ENCODE measurements around the gene PRTG. TPM values are rescaled to one million over a fixed set of nuclear protein-coding genes. Genes with fewer than 3 reads are reported as not detected.
"Not testable (repeated sequence)": the region's sequence is repeated elsewhere in the genome, so short reads cannot be mapped to it uniquely, and the experiment has no call there.

Gene PRTG, protein sequence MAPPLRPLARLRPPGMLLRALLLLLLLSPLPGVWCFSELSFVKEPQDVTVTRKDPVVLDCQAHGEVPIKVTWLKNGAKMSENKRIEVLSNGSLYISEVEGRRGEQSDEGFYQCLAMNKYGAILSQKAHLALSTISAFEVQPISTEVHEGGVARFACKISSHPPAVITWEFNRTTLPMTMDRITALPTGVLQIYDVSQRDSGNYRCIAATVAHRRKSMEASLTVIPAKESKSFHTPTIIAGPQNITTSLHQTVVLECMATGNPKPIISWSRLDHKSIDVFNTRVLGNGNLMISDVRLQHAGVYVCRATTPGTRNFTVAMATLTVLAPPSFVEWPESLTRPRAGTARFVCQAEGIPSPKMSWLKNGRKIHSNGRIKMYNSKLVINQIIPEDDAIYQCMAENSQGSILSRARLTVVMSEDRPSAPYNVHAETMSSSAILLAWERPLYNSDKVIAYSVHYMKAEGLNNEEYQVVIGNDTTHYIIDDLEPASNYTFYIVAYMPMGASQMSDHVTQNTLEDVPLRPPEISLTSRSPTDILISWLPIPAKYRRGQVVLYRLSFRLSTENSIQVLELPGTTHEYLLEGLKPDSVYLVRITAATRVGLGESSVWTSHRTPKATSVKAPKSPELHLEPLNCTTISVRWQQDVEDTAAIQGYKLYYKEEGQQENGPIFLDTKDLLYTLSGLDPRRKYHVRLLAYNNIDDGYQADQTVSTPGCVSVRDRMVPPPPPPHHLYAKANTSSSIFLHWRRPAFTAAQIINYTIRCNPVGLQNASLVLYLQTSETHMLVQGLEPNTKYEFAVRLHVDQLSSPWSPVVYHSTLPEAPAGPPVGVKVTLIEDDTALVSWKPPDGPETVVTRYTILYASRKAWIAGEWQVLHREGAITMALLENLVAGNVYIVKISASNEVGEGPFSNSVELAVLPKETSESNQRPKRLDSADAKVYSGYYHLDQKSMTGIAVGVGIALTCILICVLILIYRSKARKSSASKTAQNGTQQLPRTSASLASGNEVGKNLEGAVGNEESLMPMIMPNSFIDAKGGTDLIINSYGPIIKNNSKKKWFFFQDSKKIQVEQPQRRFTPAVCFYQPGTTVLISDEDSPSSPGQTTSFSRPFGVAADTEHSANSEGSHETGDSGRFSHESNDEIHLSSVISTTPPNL
- 43.5 and 50.3 TPM in 2 replicates for total RNA-seq (2014; rRNA removed; shearing (Covaris generic))

DNA sequence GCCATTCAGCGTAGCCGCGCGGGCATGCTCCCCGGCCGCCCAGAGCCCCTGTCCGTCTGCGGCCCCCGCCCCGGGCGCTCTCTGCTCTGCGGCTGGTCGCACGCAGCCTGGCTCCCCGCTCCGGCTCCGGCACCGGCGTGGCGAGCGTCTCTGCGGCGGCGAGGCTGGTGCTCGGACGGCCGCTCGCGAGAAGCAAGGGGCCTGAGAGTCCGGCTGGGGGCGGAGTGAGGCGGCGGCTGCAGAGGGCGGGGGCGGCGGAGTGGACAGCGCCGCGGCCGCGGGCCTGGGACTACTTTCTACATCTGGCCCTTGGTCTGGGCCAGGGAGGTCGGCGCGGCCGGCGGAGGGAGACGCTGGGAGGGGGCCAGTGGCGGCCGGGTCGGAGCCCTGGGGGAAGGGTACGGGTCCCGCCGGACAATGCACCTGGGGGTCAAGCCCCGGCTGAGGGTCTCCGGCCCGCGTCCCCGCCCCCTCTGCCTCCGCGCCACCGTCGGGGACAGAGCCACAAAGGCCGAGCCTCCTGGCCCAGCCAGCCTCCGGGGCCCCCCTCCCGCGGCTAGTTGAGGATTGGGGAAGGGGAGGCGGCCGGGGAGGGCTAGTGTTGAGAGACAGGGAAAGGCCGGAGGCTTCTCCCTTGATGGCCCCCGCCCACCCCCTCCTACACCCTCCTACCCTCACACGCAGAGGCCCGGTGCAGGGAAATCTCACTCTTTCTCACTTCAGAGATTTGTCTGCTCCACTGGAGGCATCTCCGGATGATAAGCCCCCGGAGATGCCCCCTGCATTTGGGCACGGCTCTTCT lies at the start of gene PRTG:
PRTG (minus strand) TSS at position 226 of the 802 bp plus-strand sequence; CDS start at position 5, 221 bp downstream.
- Histone ChIP-seq H3K4me1 (peaks cover 15% of the 10 kb centered on the region), H3K27me3 (no peaks in the 10 kb centered on the region), H3K9me3 (replicated peaks) (no peaks in the 10 kb centered on the region), H3K27ac (peak within 1 kb of the TSS; percentile 94), H3K36me3 (peaks cover 15% of the 10 kb centered on the region), H3K4me3 (peak within 1 kb of the TSS; percentile 90)
- peak; percentile 86 to 88 for DNase-seq

DNA sequence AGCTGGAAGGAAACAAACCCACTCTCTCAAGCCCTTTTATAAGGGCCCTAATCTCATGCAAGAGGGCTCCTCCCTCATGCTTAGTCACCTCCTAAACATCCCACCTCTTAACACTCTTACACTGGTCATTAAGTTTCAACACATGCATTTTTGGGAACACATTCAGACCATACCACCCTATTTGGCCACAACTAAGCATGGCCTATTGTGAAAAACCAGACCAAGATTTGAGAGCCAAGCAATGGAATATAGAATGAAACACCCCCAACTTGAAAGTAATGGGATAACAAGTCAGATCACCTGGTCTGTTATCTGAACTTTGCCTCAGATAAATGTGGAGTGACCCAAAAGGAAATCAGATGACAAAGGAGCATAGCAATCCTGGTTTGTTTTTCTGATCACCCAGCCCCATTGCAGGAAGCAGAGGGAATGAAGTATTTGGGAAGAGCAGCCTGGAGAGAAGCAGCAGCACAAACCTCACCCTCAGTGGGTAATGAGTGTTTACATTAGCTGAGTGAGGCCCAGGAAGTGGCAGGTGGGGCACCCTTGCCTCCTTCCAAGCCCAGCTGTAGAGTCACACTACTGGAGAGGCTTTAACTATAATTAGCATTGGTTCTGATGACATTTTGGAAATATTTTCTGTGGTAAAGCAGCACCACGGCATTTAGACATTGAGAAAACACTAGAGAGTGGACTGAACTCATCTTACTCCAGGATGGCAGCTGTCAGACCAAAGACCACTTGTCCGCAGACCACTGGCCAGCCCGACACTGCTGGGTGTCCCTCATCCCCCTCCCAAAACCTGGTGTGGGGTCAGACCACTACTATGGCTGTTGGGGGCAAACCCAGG lies 48.8 kb upstream of the PRTG start:
- Histone ChIP-seq H3K4me3 (no peak overlapping the region), H3K27ac (peak overlapping the region; percentile 79), H3K4me1 (peaks cover 32% of the 10 kb centered on the region), H3K36me3 (no peaks in the 10 kb centered on the region), H3K9me3 (replicated peaks) (peaks cover 9% of the 10 kb centered on the region; the same call in 1 of the 2 replicates), H3K27me3 (no peaks in the 10 kb centered on the region)
- peak; percentile 80 to 83 for DNase-seq

DNA sequence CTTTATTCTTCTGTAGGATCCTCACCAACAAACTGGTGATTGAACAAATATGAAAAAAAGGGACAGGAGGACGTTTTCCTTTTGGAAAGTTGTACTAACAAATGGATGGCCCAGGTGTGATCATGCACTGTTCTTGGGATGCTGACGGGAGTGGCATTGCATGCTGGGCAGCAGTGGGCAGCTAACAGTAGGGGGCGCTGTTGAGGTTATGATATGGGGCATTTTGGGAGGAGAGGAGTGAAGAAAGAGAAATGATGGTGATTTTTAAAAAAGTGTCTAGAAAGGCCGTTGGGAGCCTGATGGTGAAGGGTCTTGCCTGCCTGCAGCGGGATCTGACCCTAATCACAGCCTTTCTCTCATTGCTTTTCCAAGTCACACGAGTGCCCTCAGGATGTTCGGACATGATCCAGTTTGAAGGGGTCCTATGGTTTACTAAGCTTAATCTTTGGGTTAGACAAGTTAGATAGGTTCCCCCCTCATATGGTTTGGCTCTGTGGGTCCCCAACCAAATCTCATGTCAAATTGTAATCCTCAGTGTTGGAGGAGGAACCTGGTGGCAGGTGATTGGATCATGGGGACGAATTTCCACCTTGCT lies 46.2 kb upstream of the PRTG start:
- Histone ChIP-seq H3K4me3 (no peak overlapping the region), H3K27me3 (no peaks in the 10 kb centered on the region), H3K36me3 (no peaks in the 10 kb centered on the region), H3K27ac (no peak overlapping the region), H3K9me3 (replicated peaks) (peaks cover 4% of the 10 kb centered on the region; the same call in 1 of the 2 replicates), H3K4me1 (peaks cover 23% of the 10 kb centered on the region)
- DNase-seq: peak; percentile 41 to 45

DNA sequence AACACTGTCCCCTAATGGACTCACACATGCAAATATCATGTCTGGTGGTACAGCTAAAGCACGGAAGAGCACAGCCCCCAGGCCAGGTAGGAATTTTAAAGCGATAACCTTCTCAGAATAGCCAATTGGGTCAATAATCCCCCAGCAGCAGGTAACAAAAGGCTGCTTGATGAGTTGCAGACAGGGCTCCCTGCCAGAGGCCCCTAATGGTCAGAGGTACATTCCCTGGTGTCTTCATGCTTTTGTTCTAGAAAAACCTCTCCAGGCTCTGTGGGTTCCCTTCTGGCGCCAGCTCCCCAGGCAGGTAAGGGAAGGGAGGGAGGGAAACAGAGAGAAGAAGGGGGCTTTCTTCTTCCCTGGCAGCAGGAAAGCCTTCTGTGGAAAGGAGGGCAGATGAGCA lies 43.4 kb upstream of the PRTG start:
- no peak overlapping the region for H3K4me3 ChIP-seq
- H3K4me1 ChIP-seq: peaks cover 7% of the 10 kb centered on the region
- no peaks in the 10 kb centered on the region for H3K9me3 ChIP-seq (replicated peaks)
- no peak for DNase-seq
- no peaks in the 10 kb centered on the region for H3K27me3 ChIP-seq
- H3K27ac ChIP-seq: no peak overlapping the region
- H3K36me3 ChIP-seq: no peaks in the 10 kb centered on the region

DNA sequence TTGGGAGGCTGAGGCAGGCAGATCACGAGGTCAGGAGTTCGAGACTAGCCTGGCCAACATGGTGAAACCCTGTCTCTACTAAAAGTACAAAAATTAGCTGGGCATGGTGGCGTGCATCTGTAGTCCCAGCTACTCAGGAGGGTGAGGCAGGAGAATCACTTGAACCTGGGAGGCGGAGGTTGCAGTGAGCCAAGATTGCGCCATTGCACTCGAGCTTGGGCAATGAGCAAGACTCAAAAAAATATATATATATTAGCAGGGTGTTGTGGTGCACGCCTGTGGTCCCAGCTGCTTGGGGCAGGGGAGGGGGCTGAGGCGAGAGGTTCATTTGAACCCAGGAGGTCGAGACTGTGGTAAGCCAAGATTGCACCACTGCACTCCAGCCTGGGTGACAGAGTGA lies 42.6 kb upstream of the PRTG start:
- not testable (repeated sequence) for H3K27me3 ChIP-seq; DNase-seq; H3K36me3 ChIP-seq; H3K9me3 ChIP-seq (replicated peaks); H3K27ac ChIP-seq; H3K4me3 ChIP-seq; H3K4me1 ChIP-seq

DNA sequence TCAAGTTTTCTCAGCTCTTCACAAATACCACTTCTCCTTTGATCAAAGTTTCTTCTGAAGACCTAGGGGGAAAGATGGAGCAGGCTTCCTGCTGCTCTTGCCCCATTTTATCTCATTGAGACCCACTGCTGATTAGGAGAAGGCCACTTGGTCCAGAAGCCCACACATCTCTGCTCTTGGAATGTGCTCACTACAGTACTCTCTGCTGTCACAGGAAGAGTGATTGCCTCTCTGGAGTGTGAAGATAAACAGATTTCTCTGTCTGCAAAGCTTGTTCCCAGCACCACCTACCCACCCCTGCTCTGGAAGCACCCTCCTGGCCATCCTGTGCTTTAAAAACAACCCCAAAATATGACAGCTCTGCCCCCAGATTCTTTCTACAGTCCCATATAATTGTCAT lies 41.3 kb upstream of the PRTG start:
- no peak for DNase-seq
- Histone ChIP-seq H3K27me3 (no peaks in the 10 kb centered on the region), H3K9me3 (replicated peaks) (no peaks in the 10 kb centered on the region), H3K36me3 (no peaks in the 10 kb centered on the region), H3K4me3 (no peak overlapping the region), H3K4me1 (no peaks in the 10 kb centered on the region), H3K27ac (no peak overlapping the region)

DNA sequence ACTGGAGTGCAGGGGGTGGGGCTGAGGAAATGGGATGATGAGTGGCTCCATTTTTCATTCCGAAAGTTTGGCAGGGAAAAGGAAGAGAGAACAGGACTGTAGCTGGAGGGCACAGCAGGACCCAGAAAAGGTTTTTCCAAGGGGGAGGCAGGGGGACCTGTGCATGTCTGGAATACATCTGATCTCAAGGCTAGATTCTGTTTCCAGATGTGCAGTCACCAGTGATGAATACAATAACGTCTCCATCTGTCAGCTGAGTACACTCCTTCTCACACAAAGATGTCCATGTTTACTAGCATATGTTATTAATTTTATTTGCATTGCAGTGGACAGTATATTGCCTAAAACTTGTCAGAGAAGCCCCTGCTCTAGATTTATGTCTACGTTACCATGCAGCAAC lies 39.9 kb upstream of the PRTG start:
- no peaks in the 10 kb centered on the region for H3K4me1 ChIP-seq
- no peaks in the 10 kb centered on the region for H3K9me3 ChIP-seq (replicated peaks)
- no peak overlapping the region for H3K27ac ChIP-seq
- H3K27me3 ChIP-seq: no peaks in the 10 kb centered on the region
- H3K36me3 ChIP-seq: no peaks in the 10 kb centered on the region
- H3K4me3 ChIP-seq: no peak overlapping the region
- no peak for DNase-seq

DNA sequence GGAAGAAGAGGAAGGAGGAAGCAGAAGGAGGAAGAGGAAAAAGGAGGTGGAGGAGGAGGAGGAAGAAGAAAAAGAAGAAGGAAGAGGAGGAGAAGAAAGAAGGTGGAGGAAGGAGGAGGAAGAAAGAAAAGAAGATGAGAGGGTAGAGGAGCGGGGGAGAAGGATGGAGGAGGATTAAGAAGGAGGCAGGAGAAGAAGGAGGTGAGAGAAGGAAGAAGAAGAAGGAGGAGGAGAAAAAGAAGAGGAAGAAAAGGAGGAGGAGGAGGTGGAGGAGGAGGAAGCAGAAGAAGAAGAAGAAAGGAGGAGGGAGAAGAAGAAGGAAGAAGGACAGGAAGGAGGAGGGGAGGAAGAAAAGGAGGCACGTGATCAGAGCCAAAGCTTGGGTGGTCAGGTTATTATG lies 37.3 kb upstream of the PRTG start:
- Histone ChIP-seq H3K27me3 (no peaks in the 10 kb centered on the region), H3K4me3 (no peak overlapping the region), H3K36me3 (no peaks in the 10 kb centered on the region), H3K27ac (no peak overlapping the region), H3K9me3 (replicated peaks) (no peaks in the 10 kb centered on the region), H3K4me1 (no peaks in the 10 kb centered on the region)
- no peak for DNase-seq

DNA sequence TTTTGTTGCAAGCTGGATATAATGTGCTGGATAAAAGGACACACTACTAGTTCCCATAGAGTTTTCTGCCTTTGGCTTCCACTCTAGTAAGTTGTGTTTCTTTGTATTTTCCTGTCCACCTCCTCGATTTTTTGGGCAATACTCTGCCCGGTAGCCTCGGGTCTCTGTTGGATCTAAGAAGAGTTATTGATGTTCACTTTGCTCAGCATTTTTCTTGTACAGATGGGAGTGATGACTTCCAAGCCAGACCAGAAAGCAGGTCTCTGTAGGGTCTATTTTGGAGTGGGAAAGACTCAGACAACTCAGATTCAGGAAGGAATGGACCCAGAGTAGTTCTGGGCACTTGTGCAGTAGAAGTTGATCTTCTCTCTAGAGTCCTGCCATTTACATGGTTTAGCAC lies 36.0 kb upstream of the PRTG start:
- H3K4me1 ChIP-seq: no peaks in the 10 kb centered on the region
- no peaks in the 10 kb centered on the region for H3K36me3 ChIP-seq
- H3K27ac ChIP-seq: no peak overlapping the region
- no peaks in the 10 kb centered on the region for H3K27me3 ChIP-seq
- no peak overlapping the region for H3K4me3 ChIP-seq
- no peaks in the 10 kb centered on the region for H3K9me3 ChIP-seq (replicated peaks)
- no peak for DNase-seq

DNA sequence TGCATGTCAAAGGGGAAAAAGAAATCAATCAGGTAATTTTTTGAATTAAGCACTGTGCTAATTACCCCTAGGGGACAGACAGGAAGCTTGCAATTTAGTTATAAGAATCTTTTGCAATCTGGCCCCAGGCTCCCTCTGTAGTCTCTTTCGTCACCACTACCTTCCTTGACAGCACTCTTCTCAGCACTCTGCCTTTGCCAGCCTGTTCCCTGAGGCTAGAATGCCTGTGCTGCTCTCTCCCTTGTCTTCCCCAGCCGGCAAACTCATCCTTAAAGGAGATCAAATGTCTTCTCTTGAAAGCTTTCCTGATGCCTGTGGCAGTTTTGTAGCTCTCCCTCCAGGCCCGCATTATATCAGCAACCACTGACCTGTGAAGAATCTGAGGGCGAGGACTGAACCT lies 32.4 kb upstream of the PRTG start:
- no peaks in the 10 kb centered on the region for H3K36me3 ChIP-seq
- no peak overlapping the region for H3K4me3 ChIP-seq
- no peaks in the 10 kb centered on the region for H3K9me3 ChIP-seq (replicated peaks)
- H3K27me3 ChIP-seq: no peaks in the 10 kb centered on the region
- H3K27ac ChIP-seq: no peak overlapping the region
- H3K4me1 ChIP-seq: peaks cover 4% of the 10 kb centered on the region; the same call in 1 of the 2 replicates
- DNase-seq: peak; percentile 21 to 45

DNA sequence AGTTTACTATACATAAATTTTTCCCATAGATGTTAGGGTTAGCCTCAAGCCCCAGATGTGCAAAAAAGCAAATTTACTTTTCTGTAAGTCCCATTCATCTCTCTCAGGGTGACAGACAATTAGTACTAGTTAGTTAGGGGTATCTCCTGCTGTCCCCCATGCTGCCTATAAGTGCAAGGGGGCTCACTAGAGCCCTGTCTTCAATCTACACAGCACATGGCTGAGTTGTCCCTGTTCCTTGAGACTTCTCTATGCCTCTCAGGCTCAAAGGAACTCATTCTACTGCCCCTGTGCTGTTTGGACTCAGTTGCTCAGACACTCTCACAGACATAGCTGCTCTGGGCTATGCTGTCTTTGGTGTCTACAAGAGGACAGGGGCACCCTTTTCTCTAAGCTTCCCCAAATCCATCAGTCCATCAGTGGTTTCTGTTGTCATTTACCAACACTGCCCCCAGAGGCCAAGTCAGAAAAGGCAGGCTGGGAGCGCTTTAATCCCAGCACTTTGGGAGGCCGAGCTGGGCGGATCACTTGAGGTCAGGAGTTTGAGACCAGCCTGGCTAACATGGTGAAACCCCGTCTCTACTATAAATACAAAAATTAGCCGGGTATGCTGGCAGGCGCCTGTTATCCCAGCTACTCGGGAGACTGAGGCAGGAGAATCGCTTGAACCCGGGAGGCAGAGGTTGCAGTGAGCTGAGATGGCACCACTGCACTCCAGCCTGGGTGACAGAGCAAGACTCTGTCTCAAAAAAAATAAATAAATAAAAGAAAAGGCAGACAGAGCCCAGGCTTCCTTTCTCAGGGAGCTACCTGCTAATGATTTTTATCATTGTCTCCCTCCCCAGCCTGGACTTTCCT lies 31.4 kb upstream of the PRTG start:
- H3K4me1 ChIP-seq: peaks cover 5% of the 10 kb centered on the region; the same call in 1 of the 2 replicates
- DNase-seq: peak; percentile 45 to 72

DNA sequence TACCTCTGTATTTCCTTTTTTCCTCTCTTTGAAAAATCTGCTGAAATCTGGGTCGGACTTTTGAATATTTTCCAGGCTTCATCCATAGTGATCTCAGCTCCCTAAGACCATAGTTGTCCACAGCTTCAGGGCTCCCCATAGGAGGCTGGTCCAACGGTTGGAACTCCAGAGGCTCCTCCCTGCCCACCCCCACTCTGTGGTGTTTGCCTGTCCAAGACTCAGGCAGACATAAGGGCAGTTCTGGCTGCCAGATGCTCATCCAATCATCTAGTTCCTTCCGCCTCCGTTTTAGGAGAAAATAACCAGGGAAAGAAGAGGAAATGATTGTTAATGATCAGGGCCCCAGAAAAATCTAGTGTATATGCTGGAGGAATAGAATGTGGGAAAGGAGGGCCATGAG lies 27.9 kb upstream of the PRTG start:
- Histone ChIP-seq H3K36me3 (no peaks in the 10 kb centered on the region), H3K4me1 (peaks cover 5% of the 10 kb centered on the region; the same call in 1 of the 2 replicates), H3K27ac (no peak overlapping the region), H3K9me3 (replicated peaks) (no peaks in the 10 kb centered on the region), H3K27me3 (no peaks in the 10 kb centered on the region), H3K4me3 (peak overlapping the region; percentile 2; the same call in 1 of the 2 replicates)
- peak; percentile 33 to 57 for DNase-seq

More for the DNA sequence above, 31.4 kb upstream of the PRTG start:
- Histone ChIP-seq H3K36me3 (no peaks in the 10 kb centered on the region), H3K27ac (no peak overlapping the region), H3K9me3 (replicated peaks) (no peaks in the 10 kb centered on the region), H3K27me3 (no peaks in the 10 kb centered on the region), H3K4me3 (no peak overlapping the region)
